ENCODE data around the gene PGGHG. TPM values are rescaled to one million over a fixed set of nuclear protein-coding genes. Genes with fewer than 3 reads are reported as not detected.

Gene PGGHG
- total RNA-seq, 4 donors from 2014 or later = 3.8 to 26.9 (median 12.5) TPM

DNA sequence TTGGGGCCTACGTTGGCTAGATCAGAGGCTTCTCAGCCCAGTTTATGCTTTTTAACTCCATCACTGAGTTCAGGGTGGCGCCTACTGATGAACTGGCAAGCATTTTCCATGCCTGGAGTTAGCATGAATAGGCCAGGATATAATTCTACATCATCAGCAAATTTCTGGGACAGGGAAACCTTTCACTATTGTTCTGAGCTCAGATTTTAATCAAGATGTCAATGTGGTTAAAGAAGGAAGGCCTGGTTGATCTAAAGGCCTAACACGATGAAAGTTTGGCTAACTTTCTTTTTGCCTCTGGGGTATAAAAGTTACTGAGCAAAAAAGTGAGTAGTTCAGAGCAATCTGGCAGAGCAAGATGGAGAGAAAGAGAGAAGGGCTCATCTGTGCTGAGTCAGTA, 53.4 kb downstream of the PGGHG start:
- TF ChIP-seq, protein P1, sequence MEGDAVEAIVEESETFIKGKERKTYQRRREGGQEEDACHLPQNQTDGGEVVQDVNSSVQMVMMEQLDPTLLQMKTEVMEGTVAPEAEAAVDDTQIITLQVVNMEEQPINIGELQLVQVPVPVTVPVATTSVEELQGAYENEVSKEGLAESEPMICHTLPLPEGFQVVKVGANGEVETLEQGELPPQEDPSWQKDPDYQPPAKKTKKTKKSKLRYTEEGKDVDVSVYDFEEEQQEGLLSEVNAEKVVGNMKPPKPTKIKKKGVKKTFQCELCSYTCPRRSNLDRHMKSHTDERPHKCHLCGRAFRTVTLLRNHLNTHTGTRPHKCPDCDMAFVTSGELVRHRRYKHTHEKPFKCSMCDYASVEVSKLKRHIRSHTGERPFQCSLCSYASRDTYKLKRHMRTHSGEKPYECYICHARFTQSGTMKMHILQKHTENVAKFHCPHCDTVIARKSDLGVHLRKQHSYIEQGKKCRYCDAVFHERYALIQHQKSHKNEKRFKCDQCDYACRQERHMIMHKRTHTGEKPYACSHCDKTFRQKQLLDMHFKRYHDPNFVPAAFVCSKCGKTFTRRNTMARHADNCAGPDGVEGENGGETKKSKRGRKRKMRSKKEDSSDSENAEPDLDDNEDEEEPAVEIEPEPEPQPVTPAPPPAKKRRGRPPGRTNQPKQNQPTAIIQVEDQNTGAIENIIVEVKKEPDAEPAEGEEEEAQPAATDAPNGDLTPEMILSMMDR (IDR thresholded peaks at IDR 0.05; ENCODE audit: low read depth) = no peak

DNA sequence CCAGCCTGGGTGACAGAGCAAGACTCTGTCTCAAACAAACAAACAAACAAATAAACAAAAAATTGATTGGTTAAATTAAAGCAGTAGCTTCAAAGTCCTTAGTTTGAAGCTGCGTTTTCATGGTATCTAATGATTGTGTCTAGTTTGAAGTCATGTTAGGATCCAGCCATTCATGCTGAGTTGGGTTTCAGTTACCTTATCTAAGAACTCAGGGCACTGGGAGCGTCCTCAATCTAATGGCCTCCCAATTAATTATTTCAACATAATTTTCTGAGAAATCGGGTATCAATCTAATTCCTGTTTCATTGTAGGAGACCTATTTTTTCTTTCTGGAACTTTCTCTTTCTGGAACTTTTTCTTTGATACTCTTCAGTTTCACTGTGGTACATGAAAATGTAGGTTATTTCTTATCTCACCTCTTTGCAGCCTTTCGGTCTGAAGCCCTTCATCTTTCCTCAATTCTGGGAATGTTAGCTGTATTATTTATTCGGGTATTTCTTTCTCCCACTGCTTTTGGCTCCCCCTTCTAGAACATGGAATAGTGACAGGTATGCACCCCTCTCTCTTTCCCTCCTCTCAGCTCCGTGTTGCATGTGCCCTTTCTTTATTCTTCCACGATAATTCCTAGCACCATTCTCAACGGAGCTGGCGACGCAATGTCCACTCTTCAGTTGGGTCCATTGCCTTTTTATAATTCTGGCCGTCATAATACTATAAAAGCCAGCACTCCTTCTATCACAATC, 56.1 kb downstream of the PGGHG start:
- TF ChIP-seq, protein P1 (IDR thresholded peaks at IDR 0.05; ENCODE audit: low read depth) = no peak

Small RNAs within 50 kb of the gene (small RNA-seq; reads per million reads assigned to genes)
- gene AC136475.6 = not detected

Other genes with a start within 250 kb of the PGGHG start
- not detected for gene SCGB1C1, start 96.0 kb upstream of the PGGHG start, total RNA-seq
- 10 to 100 TPM; 18.6 to 26.9 (median 23.2) TPM for gene BET1L, start 81.7 kb upstream of the PGGHG start, total RNA-seq
- gene RIC8A, start 81.4 kb upstream of the PGGHG start, total RNA-seq = 100 to 1,000 TPM in 1 of 4 donors, 10 to 100 TPM in 3; 46.5 to 103 (median 67.1) TPM
- 10 to 100 TPM in 3 of 4 donors, 1 to 10 TPM in 1; 8.1 to 48.0 (median 14.7) TPM for gene SIRT3, start 52.8 kb upstream of the PGGHG start, total RNA-seq
- 100 to 1,000 TPM in 2 of 4 donors, 10 to 100 TPM in 2; 57.8 to 118 (median 93.8) TPM for gene PSMD13, start 52.1 kb upstream of the PGGHG start, total RNA-seq
- 1 to 10 TPM in 1 of 4 donors, under 1 TPM in 2, not detected in 1; 0.19 to 1.9 (median 0.66) TPM for gene NLRP6, start 10.7 kb upstream of the PGGHG start, total RNA-seq
- not detected for gene IFITM5, start 10.4 kb downstream of the PGGHG start, total RNA-seq
- 100 to 1,000 TPM; 116 to 171 (median 144) TPM for gene IFITM2, start 18.7 kb downstream of the PGGHG start, total RNA-seq
- gene IFITM1, start 24.9 kb downstream of the PGGHG start, total RNA-seq = 100 to 1,000 TPM; 123 to 199 (median 149) TPM
- 100 to 1,000 TPM; 141 to 257 (median 163) TPM for gene IFITM3, start 31.7 kb downstream of the PGGHG start, total RNA-seq
- under 1 TPM in 1 of 4 donors, not detected in 3; 0.22 TPM for gene B4GALNT4, start 80.4 kb downstream of the PGGHG start, total RNA-seq
- gene PKP3, start 105.1 kb downstream of the PGGHG start, total RNA-seq = 1 to 10 TPM in 2 of 4 donors, under 1 TPM in 2; 0.33 to 2.8 (median 1.3) TPM
- 10 to 100 TPM; 18.3 to 43.4 (median 38.0) TPM for gene SIGIRR, start 125.9 kb downstream of the PGGHG start, total RNA-seq
- 1 to 10 TPM in 1 of 4 donors, under 1 TPM in 3; 0.44 to 1.5 (median 0.63) TPM for gene ANO9, start 152.9 kb downstream of the PGGHG start, total RNA-seq
- 10 to 100 TPM; 19.1 to 77.6 (median 26.2) TPM for gene PTDSS2, start 161.2 kb downstream of the PGGHG start, total RNA-seq
- 100 to 1,000 TPM; 108 to 290 (median 245) TPM for gene RNH1, start 218.1 kb downstream of the PGGHG start, total RNA-seq
- 10 to 100 TPM; 33.7 to 53.3 (median 39.9) TPM for gene HRAS, start 246.4 kb downstream of the PGGHG start, total RNA-seq
- under 1 TPM in 1 of 4 donors, not detected in 3; 0.38 TPM for gene LRRC56, start 248.4 kb downstream of the PGGHG start, total RNA-seq